Peyer's patch (tissue), 4 donors: ENCODE data around the gene MCF2.

ENCODE experiments used
- POLR2A ChIP-seq, 2 donors: fragments of 450-650 bp; IDR thresholded peaks; one replicate each; pipeline ENCODE4 v1.5.1; 2017; ENCODE audit warnings: antibody characterized with exemption in 2 of 2, mild to moderate bottlenecking in 2 of 2, moderate library complexity in 2 of 2
- TF ChIP-seq, protein P1 (sequence below), 6 experiments: fragments of 450-650 bp in 4 of 6; fragments of 200-600 bp in 2 of 6; sonication (generic) in 1 of 6; IDR thresholded peaks; one replicate each; pipeline ENCODE4 v1.5.1; 2017 to 2019; ENCODE audit warnings: antibody characterized with exemption in 6 of 6, mild to moderate bottlenecking in 3 of 6, moderate library complexity in 1 of 6

DNA sequence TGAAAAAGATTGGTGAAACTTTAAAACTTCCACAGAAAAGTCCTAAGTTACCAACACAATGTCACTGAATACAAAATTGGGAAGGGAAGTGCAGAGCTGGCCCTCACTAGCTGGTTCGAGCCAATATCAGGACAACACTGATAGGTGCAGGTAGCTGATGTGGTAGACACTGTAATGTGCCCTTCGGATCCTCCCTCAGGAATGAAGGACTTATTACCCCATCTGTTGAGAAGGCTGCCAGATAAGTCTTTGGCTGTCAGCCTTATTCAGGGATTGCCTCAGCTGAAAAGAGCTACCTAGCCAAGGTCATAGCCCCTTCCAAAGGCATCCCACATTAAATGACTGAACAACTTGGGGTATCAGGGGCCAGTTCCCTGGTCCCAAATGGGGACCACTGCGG lies 5.3 kb downstream of the MCF2 start:
- TF ChIP-seq, protein P1, sequence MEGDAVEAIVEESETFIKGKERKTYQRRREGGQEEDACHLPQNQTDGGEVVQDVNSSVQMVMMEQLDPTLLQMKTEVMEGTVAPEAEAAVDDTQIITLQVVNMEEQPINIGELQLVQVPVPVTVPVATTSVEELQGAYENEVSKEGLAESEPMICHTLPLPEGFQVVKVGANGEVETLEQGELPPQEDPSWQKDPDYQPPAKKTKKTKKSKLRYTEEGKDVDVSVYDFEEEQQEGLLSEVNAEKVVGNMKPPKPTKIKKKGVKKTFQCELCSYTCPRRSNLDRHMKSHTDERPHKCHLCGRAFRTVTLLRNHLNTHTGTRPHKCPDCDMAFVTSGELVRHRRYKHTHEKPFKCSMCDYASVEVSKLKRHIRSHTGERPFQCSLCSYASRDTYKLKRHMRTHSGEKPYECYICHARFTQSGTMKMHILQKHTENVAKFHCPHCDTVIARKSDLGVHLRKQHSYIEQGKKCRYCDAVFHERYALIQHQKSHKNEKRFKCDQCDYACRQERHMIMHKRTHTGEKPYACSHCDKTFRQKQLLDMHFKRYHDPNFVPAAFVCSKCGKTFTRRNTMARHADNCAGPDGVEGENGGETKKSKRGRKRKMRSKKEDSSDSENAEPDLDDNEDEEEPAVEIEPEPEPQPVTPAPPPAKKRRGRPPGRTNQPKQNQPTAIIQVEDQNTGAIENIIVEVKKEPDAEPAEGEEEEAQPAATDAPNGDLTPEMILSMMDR (IDR thresholded peaks at IDR 0.05), result no peak
- TF ChIP-seq POLR2A (IDR thresholded peaks at IDR 0.05), result no peak
